NCI-H526 treated with DMSO at 0.1 percent for 48 hours (cell line): ENCODE data around the gene PPP1R3F.
"Not testable (repeated sequence)": the region's sequence is repeated elsewhere in the genome, so short reads cannot be mapped to it uniquely, and the experiment has no call there.

Source experiments
- DNase-seq: peaks from one replicate; lab custom pipeline; 2025; lab: John Stamatoyannopoulos, UW

The PPP1R3F gene

GRCh38 chrX:49316085-49316484 lies 46.5 kb downstream of the PPP1R3F start:
- DNase-seq: no peak

- not testable (repeated sequence) for DNase-seq
Measured at GRCh38 chrX:49321737-49322136, 52.1 kb downstream of the PPP1R3F start, which contains the start of gene GAGE12J. Gene GAGE12J, plus strand, starts transcription at chrX:49322037. Its CDS starts 1,157 bp downstream, at chrX:49323194.

- DNase-seq: not testable (repeated sequence)
Measured at GRCh38 chrX:49322266-49322665, 52.7 kb downstream of the PPP1R3F start.

GRCh38 chrX:49323735-49324134 lies 54.1 kb downstream of the PPP1R3F start:
- DNase-seq: not testable (repeated sequence)

- not testable (repeated sequence) for DNase-seq
Measured at GRCh38 chrX:49330421-49330820, 60.8 kb downstream of the PPP1R3F start.

GRCh38 chrX:49331282-49331681 lies 61.7 kb downstream of the PPP1R3F start, which contains the start of gene GAGE13:
Gene GAGE13, plus strand, starts transcription at chrX:49331582. Its CDS starts 1,156 bp downstream, at chrX:49332738.
- not testable (repeated sequence) for DNase-seq

- DNase-seq: not testable (repeated sequence)
Measured at GRCh38 chrX:49331841-49332240, 62.2 kb downstream of the PPP1R3F start.
